Mucosa of descending colon (tissue), 3 donors: Measurements from ENCODE around the gene MYH13. TPM values are rescaled to one million over a fixed set of nuclear protein-coding genes. Genes with fewer than 3 reads are reported as not detected.

Source experiments
- ATAC-seq: fragments of 200-7000 bp; cut with Tn5 transposase; one replicate; pipeline ENCODE4 v1.9.1; 2020; ENCODE audit warnings: mild to moderate bottlenecking, moderate library complexity
- DNase-seq, 3 donors: peaks; one replicate each; pipeline ENCODE4 v3.0.0-alpha.2; 2020
- H3K36me3 ChIP-seq: fragments of 200-600 bp; one replicate; pipeline ENCODE4 v1.8.0; 2021; ENCODE audit warnings: low read depth, mild to moderate bottlenecking
- H3K4me1 ChIP-seq: fragments of 200-600 bp; one replicate; pipeline ENCODE4 v1.8.0; 2021; ENCODE audit warnings: low read depth, mild to moderate bottlenecking
- H3K4me3 ChIP-seq: fragments of 200-600 bp; one replicate; pipeline ENCODE4 v1.8.0; 2021; ENCODE audit warnings: mild to moderate bottlenecking
- H3K9me3 ChIP-seq: fragments of 200-600 bp; one replicate; pipeline ENCODE4 v1.8.0; 2021; ENCODE audit warnings: mild to moderate bottlenecking
- intact Hi-C, 2 donors: fragments of 100-400 bp; cut with DNase I in 1 of 2; cut with micrococcal nuclease in 1 of 2; formaldehyde crosslinking; loops; one replicate each; pipeline versions ENCODE4 v1.11.0 to v1.11.1; 2022; cut with DNase I, micrococcal nuclease
- total RNA-seq, 3 donors: library from RNA; stranded (reverse); fragmentation: NEBNext Ultra II Directional in 2 of 3; extraction: Animal tissue kit (Norgen Biotek cat#: 25700) in 2 of 3; gene quantifications; one replicate each; pipeline versions ENCODE4 v1.2.1 to v1.2.4, GENCODE V29; 2021 to 2023
- TF ChIP-seq, protein P1 (sequence below): fragments of 200-600 bp; IDR thresholded peaks from one replicate; pipeline ENCODE4 v1.8.0; 2022; ENCODE audit warnings: antibody characterized with exemption, mild to moderate bottlenecking
- donor health status: DM: no; HTN: no; CAD: no; lungs with moderate emphysema.
- donor health status: DM: no; HTN: no; CAD: no.
- donor health status: DM: no; HTN: yes; CAD: no.

Gene MYH13
- total RNA-seq, 3 donors from 2014 or later: 0.05 TPM; not detected in 2

GRCh38 chr17:10311131-10311530 lies 61.7 kb downstream of the MYH13 start:
- no peaks in the 10 kb centered on the region for H3K36me3 ChIP-seq
- H3K4me1 ChIP-seq: no peaks in the 10 kb centered on the region
- no peak for ATAC-seq
- intact Hi-C loops: no loop called here
- DNase-seq: no peak
- H3K4me3 ChIP-seq: no peak overlapping the region
- H3K9me3 ChIP-seq: no peaks in the 10 kb centered on the region
- TF ChIP-seq, protein P1, sequence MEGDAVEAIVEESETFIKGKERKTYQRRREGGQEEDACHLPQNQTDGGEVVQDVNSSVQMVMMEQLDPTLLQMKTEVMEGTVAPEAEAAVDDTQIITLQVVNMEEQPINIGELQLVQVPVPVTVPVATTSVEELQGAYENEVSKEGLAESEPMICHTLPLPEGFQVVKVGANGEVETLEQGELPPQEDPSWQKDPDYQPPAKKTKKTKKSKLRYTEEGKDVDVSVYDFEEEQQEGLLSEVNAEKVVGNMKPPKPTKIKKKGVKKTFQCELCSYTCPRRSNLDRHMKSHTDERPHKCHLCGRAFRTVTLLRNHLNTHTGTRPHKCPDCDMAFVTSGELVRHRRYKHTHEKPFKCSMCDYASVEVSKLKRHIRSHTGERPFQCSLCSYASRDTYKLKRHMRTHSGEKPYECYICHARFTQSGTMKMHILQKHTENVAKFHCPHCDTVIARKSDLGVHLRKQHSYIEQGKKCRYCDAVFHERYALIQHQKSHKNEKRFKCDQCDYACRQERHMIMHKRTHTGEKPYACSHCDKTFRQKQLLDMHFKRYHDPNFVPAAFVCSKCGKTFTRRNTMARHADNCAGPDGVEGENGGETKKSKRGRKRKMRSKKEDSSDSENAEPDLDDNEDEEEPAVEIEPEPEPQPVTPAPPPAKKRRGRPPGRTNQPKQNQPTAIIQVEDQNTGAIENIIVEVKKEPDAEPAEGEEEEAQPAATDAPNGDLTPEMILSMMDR: no peak

- no peaks in the 10 kb centered on the region for H3K9me3 ChIP-seq
- DNase-seq (no peak), ATAC-seq (no peak)
- TF ChIP-seq, protein P1: no peak
- H3K4me1 ChIP-seq: no peaks in the 10 kb centered on the region
- intact Hi-C loops: no loop called here
- no peak overlapping the region for H3K4me3 ChIP-seq
- no peaks in the 10 kb centered on the region for H3K36me3 ChIP-seq
Measured at GRCh38 chr17:10309003-10309974, 63.5 kb downstream of the MYH13 start.

GRCh38 chr17:10306585-10306984 lies 66.2 kb downstream of the MYH13 start:
- Histone ChIP-seq H3K9me3 (no peaks in the 10 kb centered on the region), H3K4me3 (no peak overlapping the region), H3K36me3 (no peaks in the 10 kb centered on the region), H3K4me1 (no peaks in the 10 kb centered on the region)
- DNase-seq (no peak), ATAC-seq (no peak)
- intact Hi-C loops: no loop called here
- TF ChIP-seq, protein P1: no peak

DNA sequence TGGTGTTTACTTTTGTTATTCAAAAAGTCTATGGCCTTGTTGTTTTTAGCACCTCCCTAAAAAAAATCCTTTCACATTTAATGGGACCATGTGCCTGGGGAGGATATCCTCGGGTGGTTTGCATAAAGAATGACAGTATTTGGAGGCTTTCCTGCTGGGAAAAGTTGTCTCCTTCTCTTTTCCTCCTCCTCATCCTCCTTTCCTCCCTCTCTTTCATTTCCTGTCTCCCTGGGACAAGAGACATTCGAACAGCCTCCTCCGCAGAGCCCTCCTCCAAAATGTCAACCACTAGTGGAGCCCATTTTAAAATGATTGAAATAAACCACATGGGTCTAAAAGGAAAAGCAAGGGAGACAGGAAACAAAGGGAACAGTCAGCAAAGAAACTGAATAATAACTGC lies 67.4 kb downstream of the MYH13 start:
- intact Hi-C loops: no loop called here
- no peak for DNase-seq
- TF ChIP-seq, protein P1: no peak
- Histone ChIP-seq H3K4me1 (no peaks in the 10 kb centered on the region), H3K4me3 (no peak overlapping the region), H3K9me3 (no peaks in the 10 kb centered on the region), H3K36me3 (no peaks in the 10 kb centered on the region)
- ATAC-seq: no peak

DNA sequence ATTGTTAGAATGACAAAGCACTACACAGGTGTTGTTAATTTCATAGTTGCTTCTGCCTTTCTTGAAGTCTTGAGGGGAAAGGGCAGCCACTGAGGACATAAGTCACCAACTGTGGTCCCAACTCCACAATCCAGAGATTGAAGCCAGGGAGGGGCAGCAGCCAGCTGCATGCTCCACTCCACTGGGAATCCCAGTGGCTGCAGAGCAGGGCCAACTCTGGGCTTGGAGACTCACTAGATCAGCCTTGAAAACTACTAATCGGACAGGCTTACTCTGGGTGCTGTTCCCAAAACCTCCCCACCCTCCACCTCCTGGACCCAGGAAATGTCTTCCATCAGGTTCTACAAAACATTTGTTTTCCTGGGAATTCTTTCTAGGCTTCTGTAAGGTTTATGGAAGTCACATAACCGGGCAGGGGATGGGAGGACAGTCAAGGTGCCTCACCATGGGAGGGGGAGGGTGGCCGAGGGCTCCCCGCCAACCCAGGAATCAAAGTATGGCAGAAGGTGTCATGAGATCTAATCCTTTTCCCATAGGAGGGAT lies 68.0 kb downstream of the MYH13 start:
- Histone ChIP-seq H3K9me3 (no peaks in the 10 kb centered on the region), H3K4me3 (no peak overlapping the region), H3K4me1 (no peaks in the 10 kb centered on the region), H3K36me3 (no peaks in the 10 kb centered on the region)
- TF ChIP-seq, protein P1: no peak
- ATAC-seq (no peak), DNase-seq (no peak)
- intact Hi-C loops: no loop called here
